Measurements from ENCODE around the gene CAMK1D.

CAMK1D gene

GRCh38 chr10:12428447-12429135, 79.2 kb downstream of the CAMK1D start:
- Histone ChIP-seq H3K4me1 (ENCODE audit: control insufficient read depth, low read depth, low read length) (no peaks in the 10 kb centered on the region), H3K27ac (ENCODE audit: low read depth, low read length) (no peak overlapping the region), H2BK5ac (ENCODE audit: low read length) (no peak overlapping the region), H2AK5ac (ENCODE audit: low read length) (no peak overlapping the region), H3K27me3 (ENCODE audit: insufficient read depth, low read length, poor library complexity) (no peaks in the 10 kb centered on the region), H3K79me1 (ENCODE audit: low read length) (no peaks in the 10 kb centered on the region), H4K5ac (ENCODE audit: low read length) (no peak overlapping the region), H3K9ac (ENCODE audit: low read length) (no peak overlapping the region), H3K4ac (ENCODE audit: low read depth, low read length) (no peak overlapping the region), H3K79me2 (ENCODE audit: control insufficient read depth, insufficient read depth, low read length) (no peaks in the 10 kb centered on the region), H2BK15ac (replicated peaks; ENCODE audit: low read depth) (no peak overlapping the region), H3K23ac (ENCODE audit: low read length) (no peak overlapping the region), H3K4me3 (ENCODE audit: low read length) (no peak overlapping the region), H4K8ac (ENCODE audit: low read depth, low read length) (no peak overlapping the region), H2BK120ac (ENCODE audit: low read depth, low read length) (no peak overlapping the region), H3K18ac (ENCODE audit: low read length) (no peak overlapping the region), H3K36me3 (ENCODE audit: control insufficient read depth, insufficient read depth, low read length) (no peaks in the 10 kb centered on the region), H3K4me2 (ENCODE audit: low read length) (no peak overlapping the region), H3K56ac (ENCODE audit: low read length) (no peak overlapping the region)
- WGBS (ENCODE audit: extremely low coverage, insufficient coverage, low lambda C conversion rate): no CpG with 5 or more reads among the region's 16 CpGs
- DNase-seq: no peak

- no CpG with 5 or more reads among the region's 11 CpGs for WGBS (ENCODE audit: extremely low coverage, insufficient coverage, low lambda C conversion rate)
- no peak overlapping the region for H2BK15ac ChIP-seq (replicated peaks; ENCODE audit: low read depth)
- no peaks in the 10 kb centered on the region for H3K79me2 ChIP-seq (ENCODE audit: control insufficient read depth, insufficient read depth, low read length)
- no peaks in the 10 kb centered on the region for H3K4me1 ChIP-seq (ENCODE audit: control insufficient read depth, low read depth, low read length)
- H3K9ac ChIP-seq (ENCODE audit: low read length): no peak overlapping the region
- no peak for DNase-seq
- no peak overlapping the region for H4K8ac ChIP-seq (ENCODE audit: low read depth, low read length)
- H3K4me3 ChIP-seq (ENCODE audit: low read length): no peak overlapping the region
- no peaks in the 10 kb centered on the region for H3K27me3 ChIP-seq (ENCODE audit: insufficient read depth, low read length, poor library complexity)
- H3K18ac ChIP-seq (ENCODE audit: low read length): no peak overlapping the region
- H3K27ac ChIP-seq (ENCODE audit: low read depth, low read length): no peak overlapping the region
- no peaks in the 10 kb centered on the region for H3K79me1 ChIP-seq (ENCODE audit: low read length)
- H2BK120ac ChIP-seq (ENCODE audit: low read depth, low read length): no peak overlapping the region
- no peak overlapping the region for H2AK5ac ChIP-seq (ENCODE audit: low read length)
- no peak overlapping the region for H2BK5ac ChIP-seq (ENCODE audit: low read length)
- H3K23ac ChIP-seq (ENCODE audit: low read length): no peak overlapping the region
- H3K56ac ChIP-seq (ENCODE audit: low read length): no peak overlapping the region
- no peaks in the 10 kb centered on the region for H3K36me3 ChIP-seq (ENCODE audit: control insufficient read depth, insufficient read depth, low read length)
- no peak overlapping the region for H3K4ac ChIP-seq (ENCODE audit: low read depth, low read length)
- H3K4me2 ChIP-seq (ENCODE audit: low read length): no peak overlapping the region
- no peak overlapping the region for H4K5ac ChIP-seq (ENCODE audit: low read length)
Observed at GRCh38 chr10:12430406-12430982, 81.1 kb downstream of the CAMK1D start.

GRCh38 chr10:12431151-12432101, 82.1 kb downstream of the CAMK1D start:
- Histone ChIP-seq H4K5ac (ENCODE audit: low read length) (no peak overlapping the region), H3K79me1 (ENCODE audit: low read length) (no peaks in the 10 kb centered on the region), H3K27me3 (ENCODE audit: insufficient read depth, low read length, poor library complexity) (no peaks in the 10 kb centered on the region), H3K18ac (ENCODE audit: low read length) (no peak overlapping the region), H3K23ac (ENCODE audit: low read length) (no peak overlapping the region), H3K9ac (ENCODE audit: low read length) (no peak overlapping the region), H3K4me2 (ENCODE audit: low read length) (no peak overlapping the region), H4K8ac (ENCODE audit: low read depth, low read length) (no peak overlapping the region), H3K36me3 (ENCODE audit: control insufficient read depth, insufficient read depth, low read length) (no peaks in the 10 kb centered on the region), H3K4me3 (ENCODE audit: low read length) (no peak overlapping the region), H2BK15ac (replicated peaks; ENCODE audit: low read depth) (no peak overlapping the region), H3K56ac (ENCODE audit: low read length) (no peak overlapping the region), H3K4me1 (ENCODE audit: control insufficient read depth, low read depth, low read length) (no peaks in the 10 kb centered on the region), H3K4ac (ENCODE audit: low read depth, low read length) (no peak overlapping the region), H3K27ac (ENCODE audit: low read depth, low read length) (no peak overlapping the region), H2BK120ac (ENCODE audit: low read depth, low read length) (no peak overlapping the region), H3K79me2 (ENCODE audit: control insufficient read depth, insufficient read depth, low read length) (no peaks in the 10 kb centered on the region), H2AK5ac (ENCODE audit: low read length) (no peak overlapping the region), H2BK5ac (ENCODE audit: low read length) (no peak overlapping the region)
- no CpG with 5 or more reads among the region's 18 CpGs for WGBS (ENCODE audit: extremely low coverage, insufficient coverage, low lambda C conversion rate)
- no peak for DNase-seq

GRCh38 chr10:12432402-12433189, 83.2 kb downstream of the CAMK1D start:
- H3K56ac ChIP-seq (ENCODE audit: low read length): no peak overlapping the region
- no peak overlapping the region for H3K9ac ChIP-seq (ENCODE audit: low read length)
- no peak overlapping the region for H4K8ac ChIP-seq (ENCODE audit: low read depth, low read length)
- DNase-seq: no peak
- H3K4ac ChIP-seq (ENCODE audit: low read depth, low read length): no peak overlapping the region
- no peaks in the 10 kb centered on the region for H3K27me3 ChIP-seq (ENCODE audit: insufficient read depth, low read length, poor library complexity)
- H2BK5ac ChIP-seq (ENCODE audit: low read length): no peak overlapping the region
- no peak overlapping the region for H3K4me3 ChIP-seq (ENCODE audit: low read length)
- no peak overlapping the region for H2AK5ac ChIP-seq (ENCODE audit: low read length)
- no peaks in the 10 kb centered on the region for H3K79me1 ChIP-seq (ENCODE audit: low read length)
- H3K23ac ChIP-seq (ENCODE audit: low read length): no peak overlapping the region
- H2BK15ac ChIP-seq (replicated peaks; ENCODE audit: low read depth): no peak overlapping the region
- no peaks in the 10 kb centered on the region for H3K79me2 ChIP-seq (ENCODE audit: control insufficient read depth, insufficient read depth, low read length)
- WGBS (ENCODE audit: extremely low coverage, insufficient coverage, low lambda C conversion rate): no CpG with 5 or more reads among the region's 13 CpGs
- no peak overlapping the region for H2BK120ac ChIP-seq (ENCODE audit: low read depth, low read length)
- no peaks in the 10 kb centered on the region for H3K36me3 ChIP-seq (ENCODE audit: control insufficient read depth, insufficient read depth, low read length)
- H3K18ac ChIP-seq (ENCODE audit: low read length): no peak overlapping the region
- no peak overlapping the region for H3K4me2 ChIP-seq (ENCODE audit: low read length)
- H4K5ac ChIP-seq (ENCODE audit: low read length): no peak overlapping the region
- H3K4me1 ChIP-seq (ENCODE audit: control insufficient read depth, low read depth, low read length): no peaks in the 10 kb centered on the region
- no peak overlapping the region for H3K27ac ChIP-seq (ENCODE audit: low read depth, low read length)

- H3K27ac ChIP-seq (ENCODE audit: low read depth, low read length): no peak overlapping the region
- H3K79me1 ChIP-seq (ENCODE audit: low read length): no peaks in the 10 kb centered on the region
- no peak overlapping the region for H2BK15ac ChIP-seq (replicated peaks; ENCODE audit: low read depth)
- DNase-seq: no peak
- H3K27me3 ChIP-seq (ENCODE audit: insufficient read depth, low read length, poor library complexity): no peaks in the 10 kb centered on the region
- no peak overlapping the region for H3K18ac ChIP-seq (ENCODE audit: low read length)
- H3K9ac ChIP-seq (ENCODE audit: low read length): no peak overlapping the region
- H3K4me1 ChIP-seq (ENCODE audit: control insufficient read depth, low read depth, low read length): no peaks in the 10 kb centered on the region
- no peak overlapping the region for H3K4ac ChIP-seq (ENCODE audit: low read depth, low read length)
- no peak overlapping the region for H4K8ac ChIP-seq (ENCODE audit: low read depth, low read length)
- no peak overlapping the region for H2AK5ac ChIP-seq (ENCODE audit: low read length)
- no CpG with 5 or more reads among the region's 6 CpGs for WGBS (ENCODE audit: extremely low coverage, insufficient coverage, low lambda C conversion rate)
- no peaks in the 10 kb centered on the region for H3K36me3 ChIP-seq (ENCODE audit: control insufficient read depth, insufficient read depth, low read length)
- no peaks in the 10 kb centered on the region for H3K79me2 ChIP-seq (ENCODE audit: control insufficient read depth, insufficient read depth, low read length)
- H3K56ac ChIP-seq (ENCODE audit: low read length): no peak overlapping the region
- no peak overlapping the region for H3K4me2 ChIP-seq (ENCODE audit: low read length)
- no peak overlapping the region for H2BK5ac ChIP-seq (ENCODE audit: low read length)
- H4K5ac ChIP-seq (ENCODE audit: low read length): no peak overlapping the region
- no peak overlapping the region for H3K4me3 ChIP-seq (ENCODE audit: low read length)
- no peak overlapping the region for H2BK120ac ChIP-seq (ENCODE audit: low read depth, low read length)
- H3K23ac ChIP-seq (ENCODE audit: low read length): no peak overlapping the region
Observed at GRCh38 chr10:12434277-12434676, 84.9 kb downstream of the CAMK1D start.
